Stimulated activated CD8-positive, alpha-beta memory T cell treated with anti-CD3 and anti-CD28 coated beads, Interleukin-4, amount 100 ng/mL, for 1 hour (primary cell): ENCODE results near the gene BRD2.
"Not testable (repeated sequence)": the region's sequence is repeated elsewhere in the genome, so short reads cannot be mapped to it uniquely, and the experiment has no call there.

Experiments used
- DNase-seq, 2 donors: peaks; one replicate each; pipeline ENCODE4 v3.0.0-alpha.2; 2020; ENCODE audit warnings: low read depth in 2 of 2, low spot score in 1 of 2

BRD2 gene

GRCh38 chr6:32968093-32968866 is at the start of gene BRD2:
BRD2 (plus strand) TSS chr6:32968594; CDS start chr6:32972899, 4,305 bp downstream.
- peak; percentile 88 to 93 for DNase-seq

- no peak for DNase-seq
These were observed 47.7 kb upstream of the BRD2 start for GRCh38 chr6:32920715-32921114.

GRCh38 chr6:32922083-32922482 is 46.3 kb upstream of the BRD2 start:
- no peak for DNase-seq

- no peak for DNase-seq
These were observed 37.2 kb upstream of the BRD2 start for GRCh38 chr6:32931211-32931610.

- no peak for DNase-seq
These were observed 36.1 kb upstream of the BRD2 start for GRCh38 chr6:32932132-32932868.

- peak; percentile 60 to 63 for DNase-seq
These were observed 34.7 kb upstream of the BRD2 start for GRCh38 chr6:32933661-32934085.

GRCh38 chr6:32935551-32936238 is 32.7 kb upstream of the BRD2 start:
- no peak for DNase-seq

GRCh38 chr6:32936239-32937152 is 31.9 kb upstream of the BRD2 start:
- no peak for DNase-seq

GRCh38 chr6:32937230-32937633 is 31.2 kb upstream of the BRD2 start:
- no peak for DNase-seq

GRCh38 chr6:32938494-32938893 is 29.9 kb upstream of the BRD2 start:
- DNase-seq = no peak

GRCh38 chr6:32940656-32941213 is 27.7 kb upstream of the BRD2 start, which contains the start of gene HLA-DMB:
HLA-DMB (minus strand) TSS chr6:32941028; CDS start chr6:32940807, 221 bp downstream.
- no peak for DNase-seq

- no peak for DNase-seq
These were observed 27.1 kb upstream of the BRD2 start for GRCh38 chr6:32941214-32941768.

GRCh38 chr6:32942555-32943123 is 25.8 kb upstream of the BRD2 start:
- DNase-seq = not testable (repeated sequence)

- no peak for DNase-seq
These were observed 24.3 kb upstream of the BRD2 start for GRCh38 chr6:32943864-32944649.

- no peak for DNase-seq
These were observed 23.2 kb upstream of the BRD2 start for GRCh38 chr6:32945108-32945760.

GRCh38 chr6:32945953-32946352 is 22.4 kb upstream of the BRD2 start:
- no peak for DNase-seq

- no peak for DNase-seq
These were observed 21.5 kb upstream of the BRD2 start for GRCh38 chr6:32946893-32947292.
